Heart left ventricle (tissue), 13 donors: ENCODE results near the gene OR2A7.
"Not testable (repeated sequence)": the region's sequence is repeated elsewhere in the genome, so short reads cannot be mapped to it uniquely, and the experiment has no call there.

ENCODE experiments used
- CTCF ChIP-seq, 12 donors: fragments of 200-600 bp; sonication (generic) in 4 of 12; IDR thresholded peaks; one replicate each; pipeline versions ENCODE4 v1.5.0 to v1.8.0; 2018 to 2022; ENCODE audit warnings: antibody characterized with exemption in 12 of 12, mild to moderate bottlenecking in 5 of 12
- POLR2A ChIP-seq, 2 donors: fragments of 450-650 bp; IDR thresholded peaks; one replicate each; pipeline ENCODE4 v1.6.1; 2017; ENCODE audit warnings: antibody characterized with exemption in 2 of 2, mild to moderate bottlenecking in 2 of 2, moderate library complexity in 2 of 2
- donor health status: ischemic (EF 13 %, LVEDD 7.1; RV severe dilation, severe dysfunction).
- donor health status: DM: no; HTN: yes; CAD: no.
- donor health status: DM: no; HTN: no; CAD: no.
- donor health status: ischemic (EF 25% LVEDD 6.9; RV normal size, moderate dysfunction).
- donor health status: ischemic (EF 25% LVEDD 5.7; RV mildly dilated, moderate dysfunction).
- donor health status: ischemic (EF 35%, LVEDD 5.7; RV mildly dilated, moderate dysfunction).
- donor health status: nonischemic (EF 11% LVEDD 7.7; RV severe dilation, severe dysfunction).
- donor health status: DM: yes; HTN: yes; CAD: no.
- donor health status: PGD.
- donor health status: ischemic (EF 29% LVEDD 5.4; RV normal size, mild dysfunction).
- donor health status: nonischemic (EF 23%, LVEDD 6.1; RV moderate dilation, normal function).

- not testable (repeated sequence) for TF ChIP-seq CTCF, POLR2A (IDR thresholded peaks at IDR 0.05)
These were observed 2.5 kb downstream of the OR2A7 start for GRCh38 chr7:144262128-144262527.
